GM12801 (cell line): ENCODE results near the gene KMT2E.

Source experiments
- CTCF ChIP-seq: IDR thresholded peaks from one replicate; pipeline ENCODE4 v1.5.1; 2011; ENCODE audit warnings: control low read depth; ENCODE audit not compliant: insufficient read length; ENCODE audit errors: extremely low read depth

The KMT2E gene

GRCh38 chr7:105019269-105019668, 5.3 kb downstream of the KMT2E start:
- no peak for TF ChIP-seq CTCF

- no peak for TF ChIP-seq CTCF
These were observed 6.9 kb downstream of the KMT2E start for GRCh38 chr7:105020926-105021325.

GRCh38 chr7:105021352-105021751, 7.3 kb downstream of the KMT2E start:
- TF ChIP-seq CTCF, result no peak

- no peak for TF ChIP-seq CTCF
These were observed 8.0 kb downstream of the KMT2E start for GRCh38 chr7:105021967-105022366.

- no peak for TF ChIP-seq CTCF
These were observed 8.5 kb downstream of the KMT2E start for GRCh38 chr7:105022458-105022857.

- TF ChIP-seq CTCF, result no peak
These were observed 10.7 kb downstream of the KMT2E start for GRCh38 chr7:105024734-105025133.

- no peak for TF ChIP-seq CTCF
These were observed 12.7 kb downstream of the KMT2E start for GRCh38 chr7:105026750-105027149.

GRCh38 chr7:105027176-105027853, 13.3 kb downstream of the KMT2E start:
- TF ChIP-seq CTCF, result no peak
